Esophagus (tissue), 2 donors: ENCODE data around the gene IGF2BP3. TPM values are rescaled to one million over a fixed set of nuclear protein-coding genes. Genes with fewer than 3 reads are reported as not detected.

ENCODE experiments used
- H3K27ac ChIP-seq, 2 donors: one replicate each; pipeline ENCODE4 v1.5.1; 2013; ENCODE audit warnings: low read depth in 2 of 2, mild to moderate bottlenecking in 2 of 2, inconsistent platforms in 1 of 2, low read length in 1 of 2, moderate library complexity in 1 of 2
- H3K27me3 ChIP-seq, 2 donors: one replicate each; pipeline ENCODE4 v1.6.1; 2013; ENCODE audit warnings: low read length in 2 of 2, control low read depth in 1 of 2, mild to moderate bottlenecking in 1 of 2; ENCODE audit not compliant: insufficient read depth in 2 of 2, control insufficient read depth in 1 of 2
- H3K36me3 ChIP-seq, 2 donors: one replicate each; pipeline ENCODE4 v1.6.1; 2013; ENCODE audit warnings: low read length in 1 of 2; ENCODE audit not compliant: control insufficient read depth in 2 of 2, insufficient read depth in 2 of 2
- H3K4me1 ChIP-seq, 2 donors: one replicate each; pipeline ENCODE4 v1.6.1; 2013; ENCODE audit warnings: low read length in 1 of 2; ENCODE audit not compliant: control insufficient read depth in 2 of 2, insufficient read depth in 2 of 2
- H3K4me3 ChIP-seq, 2 donors: one replicate each; pipeline ENCODE4 v1.5.1; 2013; ENCODE audit warnings: low read length in 2 of 2, mild to moderate bottlenecking in 2 of 2, low read depth in 1 of 2, moderate library complexity in 1 of 2
- H3K9me3 ChIP-seq, 2 donors: one replicate each; pipeline ENCODE4 v1.6.1; 2013; ENCODE audit warnings: mild to moderate bottlenecking in 2 of 2, low read depth in 1 of 2, low read length in 1 of 2, moderate library complexity in 1 of 2; ENCODE audit not compliant: control insufficient read depth in 2 of 2, insufficient read depth in 1 of 2
- WGBS, 2 donors: extraction: QIAGEN DNeasy Blood & Tissue Kit; methylation state at CpG; one replicate each; pipeline ENCODE4 v1.1.7; 2013; 5-methylcytosine and 5-hydroxymethylcytosine counted together
- polyA plus RNA-seq, 2 donors: library from polyadenylated mRNA; stranded (reverse); fragments of 200-250 nt; gene quantifications; one replicate each; pipeline ENCODE4 v1.2.3, GENCODE V29; 2013
- donor health status: healthy with polysubstance abuse.
- donor health status: Bipolar disorder and iron deficiency.

Gene IGF2BP3
- polyA plus RNA-seq, 2 donors, result 2.5 to 3.5 TPM

- H3K27ac ChIP-seq, result no peak overlapping the region
- H3K36me3 ChIP-seq, result no peaks in the 10 kb centered on the region
- peaks cover 17 to 24% of the 10 kb centered on the region in 2 donors for H3K4me1 ChIP-seq
- H3K9me3 ChIP-seq, result peaks cover 0 to 4% of the 10 kb centered on the region in 2 donors
- 24 to 30% methylated on average over 16 of the region's 16 CpGs for WGBS, 2 donors
- peaks cover 0 to 46% of the 10 kb centered on the region in 2 donors for H3K27me3 ChIP-seq
- H3K4me3 ChIP-seq, result peak overlapping the region in 1 of 2 donors; percentile 47
These were observed 2.9 kb upstream of the IGF2BP3 start for GRCh38 chr7:23472956-23473843.

- Histone ChIP-seq H3K27ac (no peak overlapping the region), H3K4me1 (peaks cover 17 to 27% of the 10 kb centered on the region in 2 donors)
These were observed 2.3 kb upstream of the IGF2BP3 start for GRCh38 chr7:23472556-23472955.

GRCh38 chr7:23472046-23472445, 1.8 kb upstream of the IGF2BP3 start:
- peaks cover 0 to 51% of the 10 kb centered on the region in 2 donors for H3K27me3 ChIP-seq
- no peak overlapping the region for H3K4me3 ChIP-seq
- no peaks in the 10 kb centered on the region for H3K36me3 ChIP-seq
- H3K9me3 ChIP-seq, result peaks cover 0 to 4% of the 10 kb centered on the region in 2 donors
- no peak overlapping the region for H3K27ac ChIP-seq
- WGBS, 2 donors, result 66 to 81% methylated on average over 6 of the region's 6 CpGs
- peaks cover 17 to 27% of the 10 kb centered on the region in 2 donors for H3K4me1 ChIP-seq

More at GRCh38 chr7:23472556-23472955, 2.3 kb upstream of the IGF2BP3 start:
- H3K9me3 ChIP-seq, result peaks cover 0 to 4% of the 10 kb centered on the region in 2 donors
- H3K36me3 ChIP-seq, result no peaks in the 10 kb centered on the region
- H3K27me3 ChIP-seq, result peaks cover 0 to 51% of the 10 kb centered on the region in 2 donors
- H3K4me3 ChIP-seq, result no peak overlapping the region

- Histone ChIP-seq H3K9me3 (peaks cover 0 to 4% of the 10 kb centered on the region in 2 donors), H3K36me3 (no peaks in the 10 kb centered on the region), H3K4me3 (peak overlapping the region in 1 of 2 donors; percentile 65), H3K27ac (no peak overlapping the region), H3K27me3 (peaks cover 0 to 51% of the 10 kb centered on the region in 2 donors), H3K4me1 (peaks cover 17 to 27% of the 10 kb centered on the region in 2 donors)
- WGBS, 2 donors, result 9 to 11% methylated on average over 37 to 44 of the region's 44 CpGs
These were observed 992 bp upstream of the IGF2BP3 start for GRCh38 chr7:23471106-23471859.

- no peak overlapping the region for H3K27ac ChIP-seq
- H3K36me3 ChIP-seq, result no peaks in the 10 kb centered on the region
- peaks cover 0 to 4% of the 10 kb centered on the region in 2 donors for H3K9me3 ChIP-seq
- peaks cover 0 to 50% of the 10 kb centered on the region in 2 donors for H3K27me3 ChIP-seq
- H3K4me3 ChIP-seq, result peak overlapping the region; percentile 36 to 65
- 2 to 5% methylated on average over 18 of the region's 18 CpGs for WGBS, 2 donors
- H3K4me1 ChIP-seq, result peaks cover 17 to 27% of the 10 kb centered on the region in 2 donors
These were observed 385 bp downstream of the IGF2BP3 start for GRCh38 chr7:23469961-23470250.

GRCh38 chr7:23469150-23469960, 936 bp downstream of the IGF2BP3 start:
- peaks cover 0 to under 1% of the 10 kb centered on the region in 2 donors for H3K9me3 ChIP-seq
- peak overlapping the region; percentile 36 to 65 for H3K4me3 ChIP-seq
- H3K36me3 ChIP-seq, result no peaks in the 10 kb centered on the region
- H3K27ac ChIP-seq, result no peak overlapping the region
- peaks cover 0 to 44% of the 10 kb centered on the region in 2 donors for H3K27me3 ChIP-seq
- WGBS, 2 donors, result 1 to 2% methylated on average over 65 to 91 of the region's 91 CpGs
- peaks cover 17 to 25% of the 10 kb centered on the region in 2 donors for H3K4me1 ChIP-seq

GRCh38 chr7:23468526-23469149, 1.7 kb downstream of the IGF2BP3 start:
- no peak overlapping the region for H3K27ac ChIP-seq
- H3K27me3 ChIP-seq, result peaks cover 0 to 38% of the 10 kb centered on the region in 2 donors
- 3 to 5% methylated on average over 35 to 48 of the region's 48 CpGs for WGBS, 2 donors
- H3K4me1 ChIP-seq, result peaks cover 17 to 19% of the 10 kb centered on the region in 2 donors
- H3K4me3 ChIP-seq, result peak overlapping the region; percentile 36 to 65
- no peaks in the 10 kb centered on the region for H3K36me3 ChIP-seq
- no peaks in the 10 kb centered on the region for H3K9me3 ChIP-seq

- H3K27me3 ChIP-seq, result peaks cover 0 to 36% of the 10 kb centered on the region in 2 donors
- peaks cover 17 to 19% of the 10 kb centered on the region in 2 donors for H3K4me1 ChIP-seq
- H3K9me3 ChIP-seq, result no peaks in the 10 kb centered on the region
- H3K4me3 ChIP-seq, result peak overlapping the region in 1 of 2 donors; percentile 65
- WGBS, 2 donors, result 4 to 7% methylated on average over 32 of the region's 32 CpGs
- no peak overlapping the region for H3K27ac ChIP-seq
- no peaks in the 10 kb centered on the region for H3K36me3 ChIP-seq
These were observed 2.3 kb downstream of the IGF2BP3 start for GRCh38 chr7:23467806-23468525.
